Stimulated activated CD8-positive, alpha-beta memory T cell treated with anti-CD3 and anti-CD28 coated beads, Interleukin-7, amount 100 ng/mL, for 48 hours (primary cell): ENCODE results near the gene SIRPA.

ENCODE experiments used
- DNase-seq, 2 donors: peaks; one replicate each; pipeline ENCODE4 v3.0.0-alpha.2; 2020; ENCODE audit warnings: low read depth in 1 of 2; ENCODE audit errors: extremely low read depth in 1 of 2

The SIRPA gene

DNA sequence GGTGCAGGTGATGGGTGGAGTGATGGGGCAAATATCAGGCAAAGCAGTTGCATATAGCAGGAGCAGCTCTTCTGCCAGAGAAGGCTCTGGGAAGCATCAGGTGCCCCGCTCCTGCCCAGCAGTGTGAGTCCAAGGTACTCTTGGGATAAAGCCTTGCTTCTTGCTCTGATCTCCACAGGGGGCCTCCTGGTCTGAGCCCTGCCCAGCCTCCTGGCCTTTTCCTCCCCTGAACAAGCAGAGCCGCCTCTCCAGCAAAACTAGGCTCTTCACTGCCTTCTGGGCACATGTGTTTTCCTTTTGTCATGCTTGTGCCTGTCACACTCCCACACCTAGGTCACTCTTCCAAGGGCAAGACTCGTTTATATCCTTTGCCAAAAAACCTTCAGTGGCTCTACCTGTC lies 34.3 kb downstream of the SIRPA start:
- no peak for DNase-seq

DNA sequence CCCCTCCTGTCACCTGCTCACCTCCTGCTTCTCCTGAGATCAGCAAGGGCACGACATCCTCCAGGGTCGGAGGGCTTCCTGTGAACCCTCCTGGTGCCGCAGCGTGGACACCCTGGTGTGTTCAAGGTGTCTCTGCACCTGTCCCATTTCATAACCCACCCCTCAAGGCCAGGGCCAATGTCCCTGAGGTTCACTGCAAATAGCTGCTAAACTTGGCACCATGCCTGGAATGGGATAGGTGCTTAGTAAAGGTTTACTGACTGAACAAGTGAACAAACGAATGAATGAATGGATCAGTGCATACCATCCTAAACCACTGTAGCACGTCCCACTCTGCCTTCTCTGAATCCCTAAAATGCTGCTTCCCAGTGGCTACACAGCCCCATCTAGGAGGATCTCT lies 35.0 kb downstream of the SIRPA start:
- no peak for DNase-seq

DNA sequence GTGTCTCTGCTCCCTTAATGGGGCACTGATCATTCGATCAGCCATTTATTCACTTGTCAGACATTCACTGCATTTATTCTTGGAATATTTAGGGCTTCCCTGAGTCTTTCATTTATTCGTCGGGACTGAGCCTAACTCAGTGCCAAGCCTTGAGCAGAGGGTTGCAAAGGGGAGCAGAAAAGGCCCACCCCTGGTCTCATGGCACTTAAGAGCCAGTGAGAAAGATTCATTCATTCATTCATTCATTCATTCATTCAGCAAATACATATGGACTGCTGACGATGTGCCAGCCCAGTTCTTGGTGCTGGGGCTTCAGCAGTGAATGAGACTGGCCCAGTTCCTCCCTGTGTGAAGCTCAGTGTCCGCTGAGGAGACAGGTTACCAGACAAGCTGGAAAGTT lies 36.6 kb downstream of the SIRPA start:
- DNase-seq, result no peak

GRCh38 chr20:1932971-1933370 lies 37.8 kb downstream of the SIRPA start:
- no peak for DNase-seq

DNA sequence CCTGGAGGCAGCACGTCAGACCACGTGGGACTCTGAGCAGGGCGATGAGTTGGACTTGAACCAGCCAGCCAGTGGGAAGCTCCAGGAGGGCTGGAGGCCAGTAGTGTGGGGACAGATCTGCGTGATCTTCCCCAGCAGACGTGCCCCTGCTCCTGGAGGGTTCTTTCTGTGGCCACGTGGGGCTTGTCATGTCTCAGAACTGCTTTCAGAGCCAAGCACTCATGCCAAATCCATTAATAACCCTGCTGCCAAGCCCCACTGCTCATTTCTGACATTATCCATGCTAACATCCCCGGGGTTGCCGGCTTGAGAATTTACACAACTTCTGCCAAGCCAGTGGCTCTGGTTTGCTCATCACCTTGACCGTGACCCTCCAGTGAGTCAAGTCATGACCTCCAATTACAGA lies 38.3 kb downstream of the SIRPA start:
- DNase-seq, result no peak

GRCh38 chr20:1934156-1934555 lies 38.9 kb downstream of the SIRPA start:
- no peak for DNase-seq

- DNase-seq, result no peak
Measured at GRCh38 chr20:1934721-1935573, 39.7 kb downstream of the SIRPA start.

- no peak for DNase-seq
Measured at GRCh38 chr20:1935696-1936366, 40.6 kb downstream of the SIRPA start.

GRCh38 chr20:1937316-1937976 lies 42.2 kb downstream of the SIRPA start:
- DNase-seq, result no peak

DNA sequence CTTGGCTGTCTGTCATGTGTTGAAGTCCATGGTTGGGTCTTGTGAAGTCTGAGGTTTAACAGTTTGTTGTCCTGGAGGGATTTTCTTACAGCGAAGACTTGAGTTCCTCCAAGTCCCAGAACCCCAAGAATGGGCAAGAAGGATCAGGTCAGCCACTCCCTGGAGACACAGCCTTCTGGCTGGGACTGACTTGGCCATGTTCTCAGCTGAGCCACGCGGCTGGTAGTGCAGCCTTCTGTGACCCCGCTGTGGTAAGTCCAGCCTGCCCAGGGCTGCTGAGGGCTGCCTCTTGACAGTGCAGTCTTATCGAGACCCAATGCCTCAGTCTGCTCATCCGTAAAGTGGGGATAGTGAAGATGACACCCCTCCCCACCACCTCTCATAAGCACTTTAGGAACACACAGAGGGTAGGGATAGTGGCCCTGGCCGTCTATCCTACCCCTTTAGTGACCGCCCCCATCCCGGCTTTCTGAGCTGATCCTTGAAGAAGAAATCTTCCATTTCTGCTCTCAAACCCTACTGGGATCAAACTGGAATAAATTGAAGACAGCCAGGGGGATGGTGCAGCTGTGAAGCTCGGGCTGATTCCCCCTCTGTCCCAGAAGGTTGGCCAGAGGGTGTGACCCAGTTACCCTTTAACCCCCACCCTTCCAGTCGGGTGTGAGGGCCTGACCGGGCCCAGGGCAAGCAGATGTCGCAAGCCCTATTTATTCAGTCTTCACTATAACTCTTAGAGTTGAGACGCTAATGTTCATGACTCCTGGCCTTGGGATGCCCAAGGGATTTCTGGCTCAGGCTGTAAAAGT lies 43.5 kb downstream of the SIRPA start:
- DNase-seq, result no peak

GRCh38 chr20:1939270-1939595 lies 44.0 kb downstream of the SIRPA start:
- no peak for DNase-seq

DNA sequence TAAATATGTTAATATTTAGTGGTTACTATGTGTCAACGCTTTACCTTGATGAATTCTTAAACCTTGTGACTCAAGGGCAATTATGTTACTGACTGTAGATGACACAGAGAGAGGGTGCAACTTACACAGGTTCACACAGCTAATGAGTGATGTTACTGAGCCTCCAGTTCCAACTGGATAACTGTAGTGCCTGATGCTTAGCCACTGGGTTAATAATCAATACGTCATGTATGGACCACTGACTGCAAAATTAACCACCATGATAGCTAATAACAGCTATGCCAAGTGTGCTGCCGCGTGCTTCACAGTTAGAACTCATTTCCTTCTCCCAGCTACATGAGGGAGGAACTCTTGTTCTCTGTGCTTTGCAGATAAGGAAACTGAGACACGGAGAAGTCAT lies 45.4 kb downstream of the SIRPA start:
- DNase-seq, result no peak

GRCh38 chr20:1941226-1941625 lies 46.0 kb downstream of the SIRPA start:
- DNase-seq, result no peak

- DNase-seq, result no peak
Measured at GRCh38 chr20:1942061-1942460, 46.9 kb downstream of the SIRPA start.

- DNase-seq, result no peak
Measured at GRCh38 chr20:1942486-1943274, 47.5 kb downstream of the SIRPA start.

GRCh38 chr20:1943275-1944002 lies 48.2 kb downstream of the SIRPA start:
- no peak for DNase-seq

GRCh38 chr20:1944345-1945091 lies 49.3 kb downstream of the SIRPA start:
- no peak for DNase-seq

DNA sequence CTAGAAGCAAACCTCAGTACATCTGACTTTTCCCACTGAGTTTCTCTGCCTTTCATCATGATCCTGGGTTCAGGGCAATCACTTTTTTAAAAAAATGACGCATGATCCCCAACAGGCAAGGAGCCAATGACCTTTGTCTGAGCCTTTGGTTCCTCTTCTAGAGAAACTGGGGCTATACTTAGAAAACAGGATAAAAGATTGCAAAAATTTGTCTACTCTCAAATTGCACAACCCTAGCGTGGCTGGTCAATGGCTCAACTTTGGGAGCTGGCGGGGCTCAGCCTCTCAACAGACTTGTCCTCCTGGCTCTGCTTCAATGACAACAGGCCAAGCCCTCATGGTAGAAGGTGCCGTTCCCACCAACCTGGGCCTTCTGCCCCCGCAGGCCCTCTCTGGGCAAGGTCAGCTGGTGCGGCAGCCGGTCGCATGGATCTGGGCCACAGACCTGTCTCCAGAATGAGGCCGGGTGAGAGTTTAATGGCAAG lies 50.0 kb downstream of the SIRPA start:
- no peak for DNase-seq

DNA sequence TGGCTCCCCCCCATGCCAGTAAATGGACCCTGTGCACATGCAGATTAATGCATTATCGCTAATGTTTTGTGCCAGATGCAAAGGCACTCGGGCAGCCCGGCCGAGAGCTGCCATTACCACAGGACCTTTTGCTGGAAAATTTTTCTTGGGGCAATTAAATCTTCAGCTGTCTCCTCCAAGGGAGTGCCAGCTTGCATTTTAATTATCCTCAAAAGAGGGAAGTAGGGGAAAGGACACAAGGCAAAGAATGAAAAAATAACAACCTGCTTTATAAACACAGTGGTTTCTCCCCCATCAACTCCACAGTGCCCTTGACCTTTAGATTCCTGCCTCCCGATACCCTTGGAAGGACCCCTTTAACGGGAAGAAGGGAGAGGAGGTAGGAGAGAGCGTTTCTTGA lies 50.5 kb downstream of the SIRPA start:
- DNase-seq, result no peak
